Mucosa of stomach (tissue), 1 donor: Measurements from ENCODE around the gene BPTF.
"Not testable (repeated sequence)": the region's sequence is repeated elsewhere in the genome, so short reads cannot be mapped to it uniquely, and the experiment has no call there.

Source experiments
- H3K27me3 ChIP-seq: one replicate; pipeline ENCODE4 v1.7.0; 2013; ENCODE audit warnings: mild to moderate bottlenecking, low read length; ENCODE audit not compliant: control insufficient read depth, insufficient read depth
- H3K36me3 ChIP-seq: one replicate; pipeline ENCODE4 v1.7.0; 2013; ENCODE audit warnings: low read length; ENCODE audit not compliant: control insufficient read depth, insufficient read depth
- H3K4me1 ChIP-seq: one replicate; pipeline ENCODE4 v1.7.0; 2013; ENCODE audit warnings: mild to moderate bottlenecking, low read length; ENCODE audit not compliant: control insufficient read depth, insufficient read depth
- H3K4me3 ChIP-seq: one replicate; pipeline ENCODE4 v1.7.0; 2013; ENCODE audit warnings: low read length
- H3K9ac ChIP-seq: one replicate; pipeline ENCODE4 v1.7.0; 2013; ENCODE audit warnings: mild to moderate bottlenecking, low read length, moderate library complexity
- H3K9me3 ChIP-seq: one replicate; pipeline ENCODE4 v1.7.0; 2013; ENCODE audit warnings: mild to moderate bottlenecking, low read length, moderate library complexity; ENCODE audit not compliant: control insufficient read depth
- donor health status: Pancreatic carcinoma.

BPTF gene

GRCh38 chr17:68011199-68011665 lies 185.9 kb downstream of the BPTF start:
- Histone ChIP-seq H3K27me3 (no peaks in the 10 kb centered on the region), H3K4me1 (no peaks in the 10 kb centered on the region), H3K4me3 (no peak overlapping the region), H3K36me3 (no peaks in the 10 kb centered on the region), H3K9me3 (no peaks in the 10 kb centered on the region), H3K9ac (no peak overlapping the region)

- no peaks in the 10 kb centered on the region for H3K4me1 ChIP-seq
- no peaks in the 10 kb centered on the region for H3K27me3 ChIP-seq
- H3K9ac ChIP-seq = no peak overlapping the region
- H3K9me3 ChIP-seq = no peaks in the 10 kb centered on the region
- H3K4me3 ChIP-seq = no peak overlapping the region
- no peaks in the 10 kb centered on the region for H3K36me3 ChIP-seq
Measured at GRCh38 chr17:68013385-68013784, 188.1 kb downstream of the BPTF start.

GRCh38 chr17:68015081-68015723 lies 189.9 kb downstream of the BPTF start:
- no peak overlapping the region for H3K9ac ChIP-seq
- no peaks in the 10 kb centered on the region for H3K4me1 ChIP-seq
- no peaks in the 10 kb centered on the region for H3K27me3 ChIP-seq
- H3K4me3 ChIP-seq = no peak overlapping the region
- no peaks in the 10 kb centered on the region for H3K36me3 ChIP-seq
- H3K9me3 ChIP-seq = no peaks in the 10 kb centered on the region

- no peak overlapping the region for H3K9ac ChIP-seq
- no peaks in the 10 kb centered on the region for H3K36me3 ChIP-seq
- H3K4me3 ChIP-seq = no peak overlapping the region
- H3K9me3 ChIP-seq = no peaks in the 10 kb centered on the region
- no peaks in the 10 kb centered on the region for H3K4me1 ChIP-seq
- H3K27me3 ChIP-seq = no peaks in the 10 kb centered on the region
Measured at GRCh38 chr17:68016838-68017237, 191.5 kb downstream of the BPTF start.

- not testable (repeated sequence) for H3K4me1 ChIP-seq, H3K4me3 ChIP-seq, H3K27me3 ChIP-seq, H3K36me3 ChIP-seq, H3K9ac ChIP-seq, H3K9me3 ChIP-seq
Measured at GRCh38 chr17:68018493-68018892, 193.2 kb downstream of the BPTF start.

GRCh38 chr17:68019336-68019674 lies 194.0 kb downstream of the BPTF start:
- Histone ChIP-seq H3K27me3 (no peaks in the 10 kb centered on the region), H3K36me3 (no peaks in the 10 kb centered on the region), H3K4me1 (no peaks in the 10 kb centered on the region), H3K4me3 (no peak overlapping the region), H3K9me3 (no peaks in the 10 kb centered on the region), H3K9ac (no peak overlapping the region)

GRCh38 chr17:68019675-68020408 lies 194.5 kb downstream of the BPTF start:
- H3K9me3 ChIP-seq = no peaks in the 10 kb centered on the region
- no peaks in the 10 kb centered on the region for H3K36me3 ChIP-seq
- H3K9ac ChIP-seq = peak overlapping the region; percentile 80
- no peaks in the 10 kb centered on the region for H3K27me3 ChIP-seq
- peak overlapping the region; percentile 78 for H3K4me3 ChIP-seq
- no peaks in the 10 kb centered on the region for H3K4me1 ChIP-seq

GRCh38 chr17:68020409-68020756 lies 195.1 kb downstream of the BPTF start:
- Histone ChIP-seq H3K27me3 (no peaks in the 10 kb centered on the region), H3K4me3 (peak overlapping the region; percentile 78), H3K36me3 (no peaks in the 10 kb centered on the region), H3K4me1 (no peaks in the 10 kb centered on the region), H3K9me3 (no peaks in the 10 kb centered on the region), H3K9ac (peak overlapping the region; percentile 80)

- H3K36me3 ChIP-seq, H3K9me3 ChIP-seq, H3K4me1 ChIP-seq, H3K27me3 ChIP-seq: not testable (repeated sequence)
- H3K9ac ChIP-seq = peak overlapping the region; percentile 80
- H3K4me3 ChIP-seq = peak overlapping the region; percentile 78
Measured at GRCh38 chr17:68020791-68021190, 195.5 kb downstream of the BPTF start.

GRCh38 chr17:68021963-68022362 lies 196.7 kb downstream of the BPTF start:
- Histone ChIP-seq H3K27me3 (no peaks in the 10 kb centered on the region), H3K9ac (no peak overlapping the region), H3K4me1 (no peaks in the 10 kb centered on the region), H3K36me3 (no peaks in the 10 kb centered on the region), H3K4me3 (no peak overlapping the region), H3K9me3 (no peaks in the 10 kb centered on the region)

GRCh38 chr17:68022547-68022946 lies 197.2 kb downstream of the BPTF start:
- H3K36me3 ChIP-seq, H3K27me3 ChIP-seq, H3K4me3 ChIP-seq, H3K4me1 ChIP-seq, H3K9ac ChIP-seq, H3K9me3 ChIP-seq: not testable (repeated sequence)

- no peaks in the 10 kb centered on the region for H3K27me3 ChIP-seq
- H3K36me3 ChIP-seq = no peaks in the 10 kb centered on the region
- no peak overlapping the region for H3K4me3 ChIP-seq
- peaks cover 5% of the 10 kb centered on the region for H3K4me1 ChIP-seq
- H3K9ac ChIP-seq = no peak overlapping the region
- H3K9me3 ChIP-seq = no peaks in the 10 kb centered on the region
Measured at GRCh38 chr17:68029512-68030215, 204.4 kb downstream of the BPTF start.
